ENCODE measurements around the gene ITCH.
"Not testable (repeated sequence)": the region's sequence is repeated elsewhere in the genome, so short reads cannot be mapped to it uniquely, and the experiment has no call there.

Gene ITCH

GRCh38 chr20:34514897-34515483, 151.9 kb downstream of the ITCH start:
- no peak for DNase-seq

GRCh38 chr20:34515484-34516246, 152.6 kb downstream of the ITCH start:
- DNase-seq: peak; percentile 81 to 82

GRCh38 chr20:34516247-34517113, 153.4 kb downstream of the ITCH start, which contains the start of gene DYNLRB1:
TSS of gene DYNLRB1 (plus strand) at chr20:34516422. CDS start at chr20:34516459, 37 bp downstream.
- peak; percentile 96 to 97 for DNase-seq

GRCh38 chr20:34517114-34517505, 154.0 kb downstream of the ITCH start:
- no peak for DNase-seq

- not testable (repeated sequence) for DNase-seq
Observed at GRCh38 chr20:34518863-34519262, 155.8 kb downstream of the ITCH start.

GRCh38 chr20:34519841-34520240, 156.8 kb downstream of the ITCH start:
- DNase-seq: not testable (repeated sequence)

- peak; percentile 71 to 75 for DNase-seq
Observed at GRCh38 chr20:34522969-34523871, 160.1 kb downstream of the ITCH start.

- DNase-seq: no peak
Observed at GRCh38 chr20:34524426-34524825, 161.4 kb downstream of the ITCH start.

- peak in 1 of 2 experiments; percentile 8 for DNase-seq
Observed at GRCh38 chr20:34525342-34525708, 162.3 kb downstream of the ITCH start.

- peak in 1 of 2 experiments; percentile 5 for DNase-seq
Observed at GRCh38 chr20:34525709-34526416, 162.8 kb downstream of the ITCH start.

GRCh38 chr20:34526466-34526865, 163.4 kb downstream of the ITCH start:
- no peak for DNase-seq

- no peak for DNase-seq
Observed at GRCh38 chr20:34527016-34527415, 163.9 kb downstream of the ITCH start.

GRCh38 chr20:34528921-34529297, 165.8 kb downstream of the ITCH start:
- no peak for DNase-seq

- DNase-seq: no peak
Observed at GRCh38 chr20:34529742-34530141, 166.7 kb downstream of the ITCH start.

- no peak for DNase-seq
Observed at GRCh38 chr20:34530342-34530741, 167.3 kb downstream of the ITCH start.

GRCh38 chr20:34531608-34532265, 168.7 kb downstream of the ITCH start:
- no peak for DNase-seq

GRCh38 chr20:34532320-34532719, 169.2 kb downstream of the ITCH start:
- DNase-seq: no peak

- DNase-seq: no peak
Observed at GRCh38 chr20:34532756-34533155, 169.7 kb downstream of the ITCH start.

GRCh38 chr20:34534391-34535165, 171.5 kb downstream of the ITCH start:
- DNase-seq: no peak

GRCh38 chr20:34535301-34535840, 172.3 kb downstream of the ITCH start:
- DNase-seq: no peak
